ENCODE measurements around the gene UNC5B.

DNA sequence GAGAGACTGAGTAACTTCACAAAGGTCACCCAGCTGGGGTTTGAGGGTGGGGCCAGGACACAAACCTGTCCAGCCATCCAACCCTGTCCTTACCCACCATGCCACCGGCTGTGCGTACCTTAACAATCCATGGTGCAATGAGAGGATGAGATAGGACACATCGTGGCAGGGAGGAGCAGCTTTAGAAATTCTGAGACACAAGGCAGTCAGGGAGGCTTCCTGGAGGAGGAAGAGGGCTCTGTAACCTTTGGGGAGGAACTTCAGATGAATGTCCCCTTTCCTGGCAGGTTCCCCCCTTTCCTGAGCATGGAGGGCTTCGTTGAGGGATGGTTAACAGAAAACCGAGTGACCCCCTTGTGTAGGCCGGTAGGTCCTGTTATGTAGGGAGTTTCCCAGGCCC, 71.0 kb downstream of the UNC5B start:
- TF ChIP-seq, protein P1, sequence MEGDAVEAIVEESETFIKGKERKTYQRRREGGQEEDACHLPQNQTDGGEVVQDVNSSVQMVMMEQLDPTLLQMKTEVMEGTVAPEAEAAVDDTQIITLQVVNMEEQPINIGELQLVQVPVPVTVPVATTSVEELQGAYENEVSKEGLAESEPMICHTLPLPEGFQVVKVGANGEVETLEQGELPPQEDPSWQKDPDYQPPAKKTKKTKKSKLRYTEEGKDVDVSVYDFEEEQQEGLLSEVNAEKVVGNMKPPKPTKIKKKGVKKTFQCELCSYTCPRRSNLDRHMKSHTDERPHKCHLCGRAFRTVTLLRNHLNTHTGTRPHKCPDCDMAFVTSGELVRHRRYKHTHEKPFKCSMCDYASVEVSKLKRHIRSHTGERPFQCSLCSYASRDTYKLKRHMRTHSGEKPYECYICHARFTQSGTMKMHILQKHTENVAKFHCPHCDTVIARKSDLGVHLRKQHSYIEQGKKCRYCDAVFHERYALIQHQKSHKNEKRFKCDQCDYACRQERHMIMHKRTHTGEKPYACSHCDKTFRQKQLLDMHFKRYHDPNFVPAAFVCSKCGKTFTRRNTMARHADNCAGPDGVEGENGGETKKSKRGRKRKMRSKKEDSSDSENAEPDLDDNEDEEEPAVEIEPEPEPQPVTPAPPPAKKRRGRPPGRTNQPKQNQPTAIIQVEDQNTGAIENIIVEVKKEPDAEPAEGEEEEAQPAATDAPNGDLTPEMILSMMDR (IDR thresholded peaks at IDR 0.05), result no peak
- TF ChIP-seq POLR2A (IDR thresholded peaks at IDR 0.05), result no peak
